Measurements from ENCODE around the gene ANO9.

- TF ChIP-seq EZH2 (IDR thresholded peaks at IDR 0.05; ENCODE audit: insufficient read depth, poor library complexity, severe bottlenecking) (no peak), EZH2phosphoT487 (IDR thresholded peaks at IDR 0.05; ENCODE audit: insufficient read depth, low read depth) (no peak)
Measured at GRCh38 chr11:390175-390574, 51.6 kb downstream of the ANO9 start.
